Endothelial cell of umbilical vein (primary cell): ENCODE results near the gene UBL3. TPM values are rescaled to one million over a fixed set of nuclear protein-coding genes. Genes with fewer than 3 reads are reported as not detected.

ENCODE experiments used
- BruUV-seq: library from RNA; stranded (reverse); fragments of 400-500 nt; replicated peaks from 2 replicates; lab custom pipeline; 2021; lab: Mats Ljungman, UMichigan
- CTCF ChIA-PET: fragments of 300-600, 350-600 bp; sonication (Branson Sonifier 250); formaldehyde crosslinking; loops from one replicate; lab custom pipeline; 2021; ENCODE audit warnings: antibody characterized with exemption, inconsistent platforms; lab: Charles Lee
- POLR2A ChIA-PET: fragments of 300-600, 350-600 bp; sonication (Branson Sonifier 250); formaldehyde crosslinking; loops from one replicate; lab custom pipeline; 2021; ENCODE audit warnings: antibody characterized with exemption, inconsistent platforms; lab: Charles Lee
- DNase-seq: peaks from one replicate; pipeline ENCODE4 v3.0.0-alpha.2; 2011; ENCODE audit warnings: low read depth, low spot score
- FAIRE-seq: peaks from 2 replicates; lab custom pipeline; 2011; peaks lifted over from hg19 to GRCh38; lab: Jason Lieb, UNC
- H2AFZ ChIP-seq: 2 replicates; pipeline ENCODE4 v1.6.0; 2012; ENCODE audit warnings: low read depth, low read length, control low read depth, inconsistent platforms
- H3K27ac ChIP-seq: 2 replicates; pipeline ENCODE4 v1.5.1; 2011; ENCODE audit warnings: low read depth, mild to moderate bottlenecking, control low read depth, low read length, moderate library complexity; ENCODE audit not compliant: insufficient read depth
- H3K27me3 ChIP-seq, 2 experiments: 2 replicates each; pipeline versions ENCODE4 v1.6.0 to v1.6.1; 2011; ENCODE audit warnings: low read length in 2 of 2, mixed read lengths in 1 of 2; ENCODE audit not compliant: control insufficient read depth in 2 of 2, insufficient read depth in 2 of 2
- H3K36me3 ChIP-seq, 2 experiments: 2 replicates in 1 of 2; 3 replicates in 1 of 2; pipeline ENCODE4 v1.5.1; 2011; ENCODE audit warnings: low read length in 2 of 2, mild to moderate bottlenecking in 1 of 2, moderate library complexity in 1 of 2; ENCODE audit not compliant: control insufficient read depth in 2 of 2, insufficient read depth in 2 of 2; ENCODE audit errors: extremely low read depth in 1 of 2
- H3K4me1 ChIP-seq: 3 replicates; pipeline ENCODE4 v1.5.1; 2011; ENCODE audit warnings: mild to moderate bottlenecking, low read length; ENCODE audit not compliant: control insufficient read depth, insufficient read depth; ENCODE audit errors: extremely low read depth
- H3K4me2 ChIP-seq: 2 replicates; pipeline ENCODE4 v1.6.1; 2011; ENCODE audit warnings: low read length, control low read depth, mixed read lengths; ENCODE audit not compliant: insufficient read depth
- H3K4me3 ChIP-seq, 3 experiments: fragments of 200-600 bp in 1 of 3; sonication (generic), shearing (Covaris generic) in 1 of 3; replicated peaks in 1 of 3; 2 replicates each; pipeline ENCODE4 v1.5.1; 2011 to 2016; ENCODE audit warnings: control low read depth in 3 of 3, low read length in 3 of 3, mild to moderate bottlenecking in 2 of 3, inconsistent platforms in 1 of 3, low read depth in 1 of 3, moderate library complexity in 1 of 3; ENCODE audit not compliant: insufficient read depth in 1 of 3
- H3K79me2 ChIP-seq: 2 replicates; pipeline ENCODE4 v1.6.0; 2012; ENCODE audit warnings: low read length, inconsistent platforms; ENCODE audit not compliant: control insufficient read depth, insufficient read depth
- H3K9ac ChIP-seq: replicated peaks from 2 replicates; pipeline ENCODE3; 2011; ENCODE audit warnings: low read length, control low read depth; ENCODE audit not compliant: insufficient read depth; ENCODE audit errors: extremely low read depth
- H3K9me1 ChIP-seq: replicated peaks from 3 replicates; pipeline ENCODE4 v1.6.0; 2011; ENCODE audit warnings: mild to moderate bottlenecking, low read length; ENCODE audit not compliant: control insufficient read depth, insufficient read depth; ENCODE audit errors: extremely low read depth
- H3K9me3 ChIP-seq: replicated peaks from 2 replicates; pipeline ENCODE4 v1.5.1; 2012; ENCODE audit warnings: low read length, inconsistent platforms; ENCODE audit not compliant: control insufficient read depth, insufficient read depth
- H4K20me1 ChIP-seq: replicated peaks from 2 replicates; pipeline ENCODE3; 2011; ENCODE audit warnings: mild to moderate bottlenecking, low read length; ENCODE audit not compliant: control insufficient read depth, insufficient read depth; ENCODE audit errors: extremely low read depth
- EZH2 ChIP-seq: IDR thresholded peaks from 2 replicates; pipeline ENCODE4 v1.6.1; 2012; ENCODE audit warnings: borderline replicate concordance, low read depth, mild to moderate bottlenecking, moderate library complexity, low read length, inconsistent platforms; ENCODE audit not compliant: severe bottlenecking
- FOS ChIP-seq: IDR thresholded peaks from 2 replicates; pipeline ENCODE4 v1.6.1; 2011; ENCODE audit warnings: mild to moderate bottlenecking, low read length, moderate library complexity, borderline replicate concordance; ENCODE audit not compliant: insufficient read depth
- GATA2 ChIP-seq: IDR thresholded peaks from 2 replicates; pipeline ENCODE4 v1.7.0; 2011; ENCODE audit warnings: low read depth, mild to moderate bottlenecking, moderate library complexity, mixed read lengths, low read length; ENCODE audit not compliant: insufficient read length, insufficient read depth
- MYC ChIP-seq: IDR thresholded peaks from one replicate; pipeline ENCODE4 v1.6.1; 2011; ENCODE audit warnings: mild to moderate bottlenecking, low read depth, low read length
- POLR2A ChIP-seq: IDR thresholded peaks from 2 replicates; pipeline ENCODE4 v1.6.1; 2012; ENCODE audit warnings: low read depth, mild to moderate bottlenecking, control low read depth, low read length
- dilution Hi-C: fragments of 300-500 bp; cut with MboI; formaldehyde crosslinking; loops from one replicate; pipeline ENCODE4 v1.15.0; 2019; ENCODE audit warnings: low sequenced_read_pairs; ENCODE audit not compliant: extremely low pct_ligation_motif_present
- intact Hi-C: fragments of 100-400 bp; cut with micrococcal nuclease; formaldehyde crosslinking; loops from one replicate; pipeline ENCODE4 v1.10.0; 2022
- polyA plus RNA-seq, 4 experiments: library from polyadenylated mRNA; depleted of rRNA in 3 of 4; stranded (reverse) in 3 of 4; unstranded in 1 of 4; fragments of >200 nt; gene quantifications; 2 replicates each; pipeline versions ENCODE4 v1.2.1 to v1.2.3, GENCODE V29; 2011 to 2012; ENCODE audit warnings: missing spikeins in 1 of 4
- total RNA-seq: library from RNA; stranded (reverse); gene quantifications from 2 replicates; pipeline ENCODE4 v1.2.3, GENCODE V29; 2021
- TF ChIP-seq, protein P1 (sequence below), 2 donors: IDR thresholded peaks; 1 replicate in 1 of 2; 2 replicates in 1 of 2; pipeline ENCODE4 v1.5.1; 2011; ENCODE audit warnings: low read length in 2 of 2, mild to moderate bottlenecking in 2 of 2, moderate library complexity in 2 of 2, control low read depth in 1 of 2, inconsistent platforms in 1 of 2, low read depth in 1 of 2; ENCODE audit not compliant: insufficient read depth in 1 of 2; ENCODE audit errors: extremely low read depth in 1 of 2

Gene UBL3
- total and polyA plus RNA-seq, 2 donors (not counting 3 experiments of a cell fraction or from before 2014, with no cell fraction given): 4.8 to 11.8 TPM

DNA sequence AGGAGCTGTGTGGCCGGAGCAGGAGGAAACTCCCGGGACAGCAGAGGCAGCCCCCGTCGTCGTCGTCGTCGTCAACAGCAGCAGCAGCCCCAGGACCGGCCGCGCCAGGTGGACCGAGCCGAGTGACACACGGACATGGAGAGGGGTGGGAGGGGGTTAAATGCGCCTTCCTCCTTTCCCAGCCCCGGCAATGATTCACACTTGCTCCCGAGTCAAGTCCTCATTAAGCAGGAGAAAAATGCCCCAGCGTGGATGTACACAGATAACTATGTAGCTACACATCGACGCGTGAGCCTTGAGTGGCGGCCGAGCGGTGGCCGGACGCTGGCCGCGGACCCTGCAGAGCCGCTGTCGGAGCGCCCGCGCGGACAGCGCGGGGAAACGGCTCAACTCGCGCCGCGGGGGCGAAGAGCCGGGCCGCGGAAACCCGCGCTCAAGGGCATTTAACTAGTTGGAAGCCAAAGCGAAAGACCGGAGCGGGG, 645 bp downstream of the UBL3 start:
- Histone ChIP-seq H3K4me3 (peak overlapping the region; percentile 80 to 99 (median 98)), H3K36me3 (no peaks in the 10 kb centered on the region), H3K4me2 (peak overlapping the region; percentile 99), H3K27ac (peak overlapping the region; percentile 83), H2AFZ (peak overlapping the region; percentile 65), H3K9me1 (no peaks in the 10 kb centered on the region), H3K9me3 (no peaks in the 10 kb centered on the region), H4K20me1 (no peaks in the 10 kb centered on the region), H3K27me3 (peaks cover 0 to 13% of the 10 kb centered on the region in 2 experiments), H3K79me2 (peaks cover 37% of the 10 kb centered on the region), H3K9ac (peak overlapping the region; percentile 92), H3K4me1 (peaks cover 24% of the 10 kb centered on the region)
- dilution Hi-C loops: no loop called here
- FAIRE-seq (no peak), DNase-seq (peak; percentile 73)
- CTCF ChIA-PET: interaction anchor here (1.2 to 5.7 kb wide), 7 partner anchors 63 to 342 kb away, joined by 3 to 66 read pairs (median 10); no protein-coding TSS in a partner anchor
- no TSS peak for BruUV-seq
- intact Hi-C loops: loop anchor here (1.0 to 10.0 kb wide), 4 partner anchors 75 to 1315 kb away; partner anchors contain the start of gene HSPH1
- POLR2A ChIA-PET: interaction anchor here (1.3 kb wide), 1 partner anchor 74 kb away, joined by 7 read pairs; no protein-coding TSS in a partner anchor
- TF ChIP-seq POLR2A (no peak), EZH2 (no peak), MYC (no peak), GATA2 (no peak), FOS (no peak)
- TF ChIP-seq, protein P1, sequence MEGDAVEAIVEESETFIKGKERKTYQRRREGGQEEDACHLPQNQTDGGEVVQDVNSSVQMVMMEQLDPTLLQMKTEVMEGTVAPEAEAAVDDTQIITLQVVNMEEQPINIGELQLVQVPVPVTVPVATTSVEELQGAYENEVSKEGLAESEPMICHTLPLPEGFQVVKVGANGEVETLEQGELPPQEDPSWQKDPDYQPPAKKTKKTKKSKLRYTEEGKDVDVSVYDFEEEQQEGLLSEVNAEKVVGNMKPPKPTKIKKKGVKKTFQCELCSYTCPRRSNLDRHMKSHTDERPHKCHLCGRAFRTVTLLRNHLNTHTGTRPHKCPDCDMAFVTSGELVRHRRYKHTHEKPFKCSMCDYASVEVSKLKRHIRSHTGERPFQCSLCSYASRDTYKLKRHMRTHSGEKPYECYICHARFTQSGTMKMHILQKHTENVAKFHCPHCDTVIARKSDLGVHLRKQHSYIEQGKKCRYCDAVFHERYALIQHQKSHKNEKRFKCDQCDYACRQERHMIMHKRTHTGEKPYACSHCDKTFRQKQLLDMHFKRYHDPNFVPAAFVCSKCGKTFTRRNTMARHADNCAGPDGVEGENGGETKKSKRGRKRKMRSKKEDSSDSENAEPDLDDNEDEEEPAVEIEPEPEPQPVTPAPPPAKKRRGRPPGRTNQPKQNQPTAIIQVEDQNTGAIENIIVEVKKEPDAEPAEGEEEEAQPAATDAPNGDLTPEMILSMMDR (IDR thresholded peaks at IDR 0.05; ENCODE audit: extremely low read depth in 1 of 2, insufficient read depth in 1 of 2, low read depth in 1 of 2, low read length in 2 of 2): no peak
